ENCODE results near the gene NBEAL2.

- TF ChIP-seq EZH2 (IDR thresholded peaks at IDR 0.05; ENCODE audit: low read length, unreplicated experiment) (no peak), CTCF (conservative IDR thresholded peaks at IDR 0.05; ENCODE audit: low read depth, low read length) (no peak), EZH2phosphoT487 (IDR thresholded peaks at IDR 0.05; ENCODE audit: borderline replicate concordance, low read length) (no peak)
Measured at GRCh38 chr3:47036145-47036544, 56.7 kb downstream of the NBEAL2 start.

Data from PC-3 (cell line).